ENCODE measurements around the gene SAA1.
"Not testable (repeated sequence)": the region's sequence is repeated elsewhere in the genome, so short reads cannot be mapped to it uniquely, and the experiment has no call there.

SAA1 gene

GRCh38 chr11:18265949-18266348 lies at the start of gene SAA1:
TSS of gene SAA1 (plus strand) at chr11:18266264. CDS start at chr11:18266888, 624 bp downstream.
- DNase-seq: no peak
- in situ Hi-C loops (cut with HindIII; ENCODE audit: low pct_ligation_motif_present, low pct_unique_long_range_greater_than_20kb, low sequenced_read_pairs): no loop called here

GRCh38 chr11:18221274-18221876 lies 44.7 kb upstream of the SAA1 start:
- DNase-seq: no peak
- in situ Hi-C loops (cut with HindIII; ENCODE audit: low pct_ligation_motif_present, low pct_unique_long_range_greater_than_20kb, low sequenced_read_pairs): no loop called here

DNA sequence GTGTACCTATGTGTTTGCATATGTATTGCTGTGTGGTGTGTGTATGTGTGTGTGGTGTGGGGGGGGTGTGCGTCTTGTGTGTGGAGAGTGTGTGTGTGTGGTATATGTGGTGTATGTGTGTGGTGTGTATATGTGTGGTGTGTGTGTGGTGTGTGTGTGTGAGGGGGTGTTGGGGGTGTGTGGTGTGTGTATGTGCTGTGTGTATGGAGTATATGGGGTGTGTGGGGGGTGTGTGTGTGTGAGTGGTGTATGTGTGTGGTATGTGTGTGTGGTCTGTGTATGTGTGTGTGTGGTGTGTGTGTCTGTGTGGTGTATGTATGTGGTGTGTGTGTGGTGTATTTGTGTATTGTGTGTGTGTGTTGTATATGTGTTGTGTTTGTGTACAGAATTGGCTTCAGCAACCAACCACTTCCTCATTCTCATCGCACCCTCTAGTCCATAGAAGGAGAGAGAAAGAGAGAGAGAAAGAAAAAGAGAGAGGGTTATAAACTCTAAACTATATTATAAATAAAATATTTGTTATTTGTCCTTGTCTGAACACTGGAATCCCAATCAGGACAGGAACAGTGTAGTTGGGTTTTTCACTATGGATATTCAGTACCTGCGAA lies 43.1 kb upstream of the SAA1 start:
- no peak for DNase-seq
- in situ Hi-C loops (cut with HindIII; ENCODE audit: low pct_ligation_motif_present, low pct_unique_long_range_greater_than_20kb, low sequenced_read_pairs): no loop called here

- in situ Hi-C loops (cut with HindIII; ENCODE audit: low pct_ligation_motif_present, low pct_unique_long_range_greater_than_20kb, low sequenced_read_pairs): no loop called here
Observed at GRCh38 chr11:18223591-18224387, 42.3 kb upstream of the SAA1 start.

GRCh38 chr11:18225913-18226312 lies 40.2 kb upstream of the SAA1 start:
- no peak for DNase-seq
- in situ Hi-C loops (cut with HindIII; ENCODE audit: low pct_ligation_motif_present, low pct_unique_long_range_greater_than_20kb, low sequenced_read_pairs): no loop called here

More at GRCh38 chr11:18223591-18224387, 42.3 kb upstream of the SAA1 start:
- DNase-seq: no peak

- in situ Hi-C loops (cut with HindIII; ENCODE audit: low pct_ligation_motif_present, low pct_unique_long_range_greater_than_20kb, low sequenced_read_pairs): no loop called here
- DNase-seq: no peak
Observed at GRCh38 chr11:18229501-18229900, 36.6 kb upstream of the SAA1 start.

DNA sequence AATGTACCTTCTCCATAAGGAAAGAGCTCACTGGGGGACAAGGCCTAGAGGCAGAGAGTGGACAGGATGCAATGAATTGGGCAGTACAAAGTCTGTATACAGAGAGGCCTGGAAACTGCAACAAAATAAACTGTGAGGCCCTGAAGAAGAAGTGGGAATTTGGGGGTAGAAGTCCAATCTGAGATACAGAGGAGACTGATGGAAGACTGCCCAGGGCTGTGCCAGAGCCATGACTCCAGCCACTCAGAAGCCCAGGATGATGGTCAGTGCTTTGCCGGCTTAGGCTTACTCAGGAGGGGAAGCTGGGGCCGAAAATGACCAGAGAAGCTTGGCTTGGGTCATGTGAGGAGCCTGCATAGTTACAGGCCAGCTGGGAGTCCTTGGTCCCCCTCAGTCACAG lies 35.2 kb upstream of the SAA1 start:
- in situ Hi-C loops (cut with HindIII; ENCODE audit: low pct_ligation_motif_present, low pct_unique_long_range_greater_than_20kb, low sequenced_read_pairs): no loop called here

DNA sequence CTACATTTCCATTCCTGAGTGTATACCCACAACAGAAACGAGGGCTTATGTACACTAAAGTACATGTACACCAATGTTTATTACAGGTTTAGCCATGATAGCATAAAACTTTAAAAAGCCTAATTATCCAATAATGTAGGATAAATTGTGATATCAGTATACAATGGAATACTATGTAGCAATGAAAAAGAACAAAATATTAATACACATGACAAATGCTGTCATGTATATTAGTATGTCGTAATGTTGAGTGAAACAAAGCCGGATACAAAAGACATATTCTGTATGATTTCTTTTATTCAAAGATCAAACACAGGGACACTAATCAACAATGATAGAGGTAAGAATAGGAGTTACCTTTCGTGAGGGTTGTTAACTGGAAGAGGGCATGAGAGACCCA lies 32.2 kb upstream of the SAA1 start:
- DNase-seq: no peak
- in situ Hi-C loops (cut with HindIII; ENCODE audit: low pct_ligation_motif_present, low pct_unique_long_range_greater_than_20kb, low sequenced_read_pairs): no loop called here

More for the DNA sequence above, 35.2 kb upstream of the SAA1 start:
- no peak for DNase-seq

DNA sequence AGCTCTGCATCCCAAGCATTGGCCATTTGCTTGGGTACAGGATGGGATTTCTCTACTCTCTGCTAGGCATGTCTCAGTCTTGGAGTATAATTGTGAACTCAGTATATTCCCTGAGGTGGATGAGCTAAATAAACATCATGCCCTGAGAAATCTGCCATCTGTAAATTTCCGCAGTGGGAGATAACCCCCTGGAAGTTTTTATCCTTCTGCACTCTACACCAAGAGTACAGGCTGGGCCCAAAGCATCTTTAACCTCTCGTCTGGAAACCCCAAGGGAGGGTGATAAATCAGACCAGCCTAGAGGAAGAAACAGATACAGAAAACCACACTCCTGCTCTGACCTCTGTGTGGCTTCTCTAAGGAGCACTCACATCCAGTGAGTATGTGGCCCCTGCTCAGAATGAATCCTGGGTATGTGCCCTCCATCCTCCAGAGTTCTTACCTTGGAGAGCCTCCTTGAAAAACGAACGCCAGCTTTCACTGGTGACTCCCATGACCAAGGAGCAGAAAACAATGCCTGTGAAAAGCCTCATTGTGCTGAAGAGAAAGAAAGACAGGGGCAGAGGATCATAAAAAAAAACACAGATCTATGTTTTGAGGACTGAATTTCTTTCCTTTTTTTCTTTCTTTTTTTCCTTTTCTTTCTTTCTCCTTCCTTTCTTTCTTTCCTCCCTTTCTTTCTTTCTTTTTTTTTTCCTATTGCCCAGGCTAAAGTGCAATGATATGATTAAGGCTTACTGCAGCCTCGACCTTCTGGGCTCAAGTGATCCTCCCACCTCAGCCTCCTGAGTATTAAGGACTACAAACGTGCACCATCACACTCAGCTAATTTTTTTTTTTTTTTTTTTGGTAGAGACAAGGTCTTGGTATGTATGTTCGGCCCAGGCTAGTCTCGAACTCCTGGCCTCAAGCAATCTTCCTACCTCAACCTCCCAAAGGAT lies 30.4 kb upstream of the SAA1 start:
- in situ Hi-C loops (cut with HindIII; ENCODE audit: low pct_ligation_motif_present, low pct_unique_long_range_greater_than_20kb, low sequenced_read_pairs): no loop called here
- DNase-seq: no peak

DNA sequence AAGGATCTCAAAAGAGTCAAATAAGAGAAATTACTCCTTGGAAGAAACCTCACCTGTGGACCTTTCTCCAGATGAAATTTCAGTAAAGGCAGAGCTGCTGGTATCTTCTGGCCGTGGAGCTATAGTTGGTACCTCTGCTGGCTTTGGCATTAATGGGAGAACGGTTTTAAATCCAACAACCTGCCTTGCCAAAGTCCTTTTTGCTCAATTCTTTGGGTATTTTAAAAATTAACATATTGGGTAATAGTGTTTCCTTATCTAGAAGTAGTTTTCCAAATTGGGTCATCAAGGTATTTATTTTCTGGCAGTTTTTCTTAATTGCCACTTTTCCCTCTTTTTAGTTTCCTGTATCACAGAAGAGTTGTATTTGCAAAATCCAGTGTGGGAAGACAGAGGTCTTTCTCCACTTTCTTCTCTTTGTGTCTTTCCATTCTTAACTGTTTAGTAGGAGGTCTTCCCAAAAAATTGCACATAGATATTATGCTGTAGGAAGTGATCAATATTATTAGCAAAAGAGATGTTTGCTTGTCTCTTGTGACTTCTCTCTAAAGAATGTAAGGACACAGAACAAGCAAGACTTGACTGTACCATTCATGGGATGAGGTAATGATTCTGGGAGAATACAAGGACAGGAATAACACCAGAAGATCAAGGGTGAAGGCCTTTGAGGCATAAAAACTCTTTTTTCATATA lies 29.3 kb upstream of the SAA1 start, which contains the start of gene SAA4:
SAA4 (minus strand) TSS at position 139 of the 693 bp plus-strand sequence. CDS start 876 bp downstream, outside the sequence.
- in situ Hi-C loops (cut with HindIII; ENCODE audit: low pct_ligation_motif_present, low pct_unique_long_range_greater_than_20kb, low sequenced_read_pairs): no loop called here
- no peak for DNase-seq

GRCh38 chr11:18239655-18240054 lies 26.4 kb upstream of the SAA1 start:
- in situ Hi-C loops (cut with HindIII; ENCODE audit: low pct_ligation_motif_present, low pct_unique_long_range_greater_than_20kb, low sequenced_read_pairs): no loop called here
- DNase-seq: no peak

DNA sequence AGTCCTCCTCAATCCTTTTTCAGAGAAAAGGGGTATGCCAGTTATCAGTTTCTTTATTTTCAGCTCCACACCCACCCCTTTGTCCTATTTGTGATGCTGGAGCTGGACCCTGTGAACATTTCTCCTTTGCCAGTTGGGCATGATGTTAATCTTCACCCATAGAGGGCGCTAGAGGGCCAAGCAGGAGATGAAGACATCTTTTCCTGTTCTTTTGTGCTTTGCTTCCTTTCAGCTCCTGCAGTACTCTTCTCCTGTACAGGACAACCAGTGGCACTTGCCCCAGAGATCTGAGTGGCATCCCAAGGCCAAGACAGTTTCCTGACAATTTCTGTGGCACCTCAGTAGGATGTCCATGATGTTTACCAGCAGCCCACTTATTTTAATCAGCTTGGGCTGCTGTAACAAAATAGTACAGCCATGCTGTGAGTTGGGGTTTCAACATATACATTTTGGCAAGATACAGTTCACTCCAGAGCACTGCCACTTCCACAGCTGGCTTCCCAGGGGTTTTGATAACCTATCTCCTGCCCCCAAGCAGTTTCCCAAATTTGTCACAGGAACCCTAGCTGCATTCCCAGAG lies 22.2 kb upstream of the SAA1 start:
- peak; percentile 72 for DNase-seq
- in situ Hi-C loops (cut with HindIII; ENCODE audit: low pct_ligation_motif_present, low pct_unique_long_range_greater_than_20kb, low sequenced_read_pairs): no loop called here

GRCh38 chr11:18245396-18245795 lies 20.7 kb upstream of the SAA1 start:
- DNase-seq: no peak
- in situ Hi-C loops (cut with HindIII; ENCODE audit: low pct_ligation_motif_present, low pct_unique_long_range_greater_than_20kb, low sequenced_read_pairs): no loop called here

DNA sequence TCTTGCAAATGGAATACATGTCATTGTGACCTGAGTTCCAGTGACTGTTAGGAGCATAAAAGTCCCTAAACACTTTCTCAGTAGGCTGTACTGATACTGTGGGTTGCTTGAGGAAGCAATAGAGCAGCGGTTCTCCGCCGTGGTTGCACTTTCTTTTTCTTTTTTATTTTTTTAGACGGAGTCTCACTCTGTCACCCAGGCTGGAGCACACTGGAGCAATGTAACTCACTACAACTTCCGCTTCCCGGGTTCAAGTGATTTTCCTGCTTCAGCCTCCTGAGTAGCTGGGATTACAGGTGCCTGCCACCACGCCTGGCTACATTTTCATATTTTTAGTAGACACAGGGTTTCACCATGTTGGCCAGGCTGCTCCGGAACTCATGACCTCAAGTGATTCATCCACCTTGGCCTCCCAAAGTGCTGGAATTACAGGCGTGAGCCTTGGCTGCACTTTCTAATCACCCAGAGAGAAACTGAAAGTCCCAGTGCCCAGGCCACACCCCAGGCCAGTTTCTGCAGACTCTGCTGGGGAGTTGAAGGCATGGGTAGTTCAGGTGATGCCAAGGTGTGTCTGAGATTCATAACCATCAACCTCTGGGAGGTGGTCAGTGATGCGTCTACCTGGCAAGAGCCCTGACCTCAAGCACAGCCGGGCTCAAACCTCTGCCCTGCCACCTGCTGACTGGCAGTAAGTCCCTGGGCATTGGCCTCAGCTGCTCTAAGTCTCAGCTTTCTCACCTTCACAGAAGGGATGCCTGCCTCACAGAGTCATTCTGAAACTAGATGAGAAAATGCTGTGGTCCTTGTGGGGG lies 19.5 kb upstream of the SAA1 start:
- in situ Hi-C loops (cut with HindIII; ENCODE audit: low pct_ligation_motif_present, low pct_unique_long_range_greater_than_20kb, low sequenced_read_pairs); DNase-seq: not testable (repeated sequence)

DNA sequence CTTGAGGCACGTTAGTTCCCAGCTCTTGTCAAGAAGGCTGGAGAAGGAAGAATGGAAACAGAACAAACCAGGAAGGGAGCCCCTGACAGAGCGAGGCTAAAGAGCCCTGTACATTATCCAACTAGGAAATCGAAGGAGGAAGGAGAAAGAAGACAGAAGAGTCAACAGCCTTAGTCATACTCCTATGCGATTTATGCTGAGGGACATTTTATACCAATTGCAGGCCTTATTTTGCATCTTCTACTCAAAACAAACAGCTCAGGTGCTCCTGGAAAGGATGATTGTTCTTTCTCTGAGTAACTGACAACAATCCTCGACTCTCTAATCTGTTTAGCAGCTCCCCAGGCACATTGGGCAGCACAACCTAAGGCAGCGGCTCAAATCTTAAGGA lies 18.9 kb upstream of the SAA1 start:
- DNase-seq; in situ Hi-C loops (cut with HindIII; ENCODE audit: low pct_ligation_motif_present, low pct_unique_long_range_greater_than_20kb, low sequenced_read_pairs): not testable (repeated sequence)

DNA sequence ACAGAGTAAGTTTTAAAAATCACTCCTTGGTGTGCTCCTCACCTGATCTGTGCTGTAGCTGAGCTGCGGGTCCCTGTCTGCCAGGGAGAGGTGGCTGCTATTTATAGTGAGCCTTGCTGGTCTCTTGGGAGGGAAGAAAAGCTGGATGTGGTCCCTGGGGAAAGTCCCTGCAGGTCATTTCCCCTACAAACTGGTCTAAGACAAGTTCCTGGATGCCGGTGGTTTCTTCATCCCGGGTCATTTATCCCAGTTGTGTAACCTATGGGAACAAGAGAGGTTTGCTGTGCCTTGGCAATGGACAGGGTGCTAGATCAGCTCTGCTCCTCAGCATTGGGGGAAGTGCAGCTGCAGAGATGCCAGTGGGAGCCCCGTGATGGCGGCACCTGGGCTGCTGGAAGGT lies 17.5 kb upstream of the SAA1 start, which contains the start of gene SAA2:
SAA2 (minus strand) TSS at position 108 of the 400 bp plus-strand sequence. CDS start 657 bp downstream, outside the sequence.
- in situ Hi-C loops (cut with HindIII; ENCODE audit: low pct_ligation_motif_present, low pct_unique_long_range_greater_than_20kb, low sequenced_read_pairs): no loop called here
- DNase-seq: no peak

DNA sequence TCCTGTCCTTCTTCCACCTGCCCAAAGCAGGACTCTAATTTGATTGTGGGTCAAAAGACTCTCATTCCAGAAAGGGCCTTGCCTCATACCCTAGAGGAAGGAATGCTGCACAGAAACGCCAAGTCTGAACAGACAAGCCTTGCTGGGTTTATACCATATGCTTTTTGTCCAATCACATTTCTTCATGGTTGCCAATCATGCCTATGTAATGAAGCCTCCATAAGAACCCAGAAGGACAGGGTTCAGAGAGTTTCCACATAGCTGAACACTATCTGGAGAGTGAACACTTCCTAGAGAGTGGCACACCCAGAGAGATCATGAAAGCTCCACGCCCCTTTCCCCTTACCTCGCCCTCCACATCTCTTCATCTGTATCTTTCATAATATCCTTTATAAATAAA lies 12.8 kb upstream of the SAA1 start:
- in situ Hi-C loops (cut with HindIII; ENCODE audit: low pct_ligation_motif_present, low pct_unique_long_range_greater_than_20kb, low sequenced_read_pairs): no loop called here
- no peak for DNase-seq

Measured in ACHN (cell line).